Measurements from ENCODE around the gene PHLDB3. TPM values are rescaled to one million over a fixed set of nuclear protein-coding genes. Genes with fewer than 3 reads are reported as not detected.

Gene PHLDB3
- total and polyA plus RNA-seq, 2 experiments from 2014 or later, result 22.2 to 23.4 TPM

- H3K4me3 ChIP-seq, result no peak overlapping the region
- TF ChIP-seq CTCF (IDR thresholded peaks at IDR 0.05; ENCODE audit: poor library complexity) (no peak), EZH2 (IDR thresholded peaks at IDR 0.05; ENCODE audit: borderline replicate concordance) (no peak), EZH2phosphoT487 (IDR thresholded peaks at IDR 0.05; ENCODE audit: low read depth, severe bottlenecking, unreplicated experiment) (no peak)
- H3K9me2 ChIP-seq (replicated peaks; ENCODE audit: insufficient read depth), result no peaks in the 10 kb centered on the region
- no peaks in the 10 kb centered on the region for H3K4me1 ChIP-seq (ENCODE audit: insufficient read depth)
- H3K79me2 ChIP-seq, result no peaks in the 10 kb centered on the region
- no peaks in the 10 kb centered on the region for H4K20me1 ChIP-seq (ENCODE audit: insufficient read depth, poor library complexity, severe bottlenecking)
- no peak overlapping the region for H3K4me2 ChIP-seq
- DNase-seq (ENCODE audit: low spot score), result no peak
- H2AFZ ChIP-seq, result no peak overlapping the region
- no peaks in the 10 kb centered on the region for H3K27me3 ChIP-seq
- no peaks in the 10 kb centered on the region for H3K9me3 ChIP-seq (ENCODE audit: low read depth)
- 69% methylated on average over 16 of the region's 16 CpGs for WGBS (ENCODE audit: low lambda C conversion rate, missing lambda C conversion rate)
- H3K27ac ChIP-seq, result no peak overlapping the region
- no peaks in the 10 kb centered on the region for H3K36me3 ChIP-seq (replicated peaks; ENCODE audit: insufficient read depth, low read depth)
Observed at GRCh38 chr19:43460362-43461016, 44.1 kb downstream of the PHLDB3 start.

GRCh38 chr19:43457809-43458208, 46.7 kb downstream of the PHLDB3 start:
- WGBS (ENCODE audit: low lambda C conversion rate, missing lambda C conversion rate), result 88% methylated on average over 4 of the region's 4 CpGs
- no peak for DNase-seq (ENCODE audit: low spot score)
- no peak for TF ChIP-seq EZH2phosphoT487 (IDR thresholded peaks at IDR 0.05; ENCODE audit: low read depth, severe bottlenecking, unreplicated experiment)
- TF ChIP-seq EZH2 (IDR thresholded peaks at IDR 0.05; ENCODE audit: borderline replicate concordance), result no peak
- no peak for TF ChIP-seq CTCF (IDR thresholded peaks at IDR 0.05; ENCODE audit: poor library complexity)

GRCh38 chr19:43455321-43456113, 49.0 kb downstream of the PHLDB3 start:
- Histone ChIP-seq H3K4me1 (ENCODE audit: insufficient read depth) (no peaks in the 10 kb centered on the region), H3K36me3 (replicated peaks; ENCODE audit: insufficient read depth, low read depth) (no peaks in the 10 kb centered on the region), H3K79me2 (no peaks in the 10 kb centered on the region), H3K9me2 (replicated peaks; ENCODE audit: insufficient read depth) (no peaks in the 10 kb centered on the region), H4K20me1 (ENCODE audit: insufficient read depth, poor library complexity, severe bottlenecking) (no peaks in the 10 kb centered on the region), H3K9me3 (ENCODE audit: low read depth) (no peaks in the 10 kb centered on the region), H3K4me2 (peak overlapping the region; percentile 14), H2AFZ (no peak overlapping the region), H3K4me3 (no peak overlapping the region), H3K27ac (no peak overlapping the region), H3K27me3 (no peaks in the 10 kb centered on the region)
- no peak for DNase-seq (ENCODE audit: low spot score)
- TF ChIP-seq CTCF (IDR thresholded peaks at IDR 0.05; ENCODE audit: poor library complexity), result no peak
- 55% methylated on average over 10 of the region's 10 CpGs for WGBS (ENCODE audit: low lambda C conversion rate, missing lambda C conversion rate)

More at GRCh38 chr19:43457809-43458208, 46.7 kb downstream of the PHLDB3 start:
- H4K20me1 ChIP-seq (ENCODE audit: insufficient read depth, poor library complexity, severe bottlenecking), result no peaks in the 10 kb centered on the region
- no peak overlapping the region for H2AFZ ChIP-seq
- H3K9me3 ChIP-seq (ENCODE audit: low read depth), result no peaks in the 10 kb centered on the region
- H3K4me3 ChIP-seq, result no peak overlapping the region
- no peaks in the 10 kb centered on the region for H3K27me3 ChIP-seq
- H3K79me2 ChIP-seq, result no peaks in the 10 kb centered on the region
- no peaks in the 10 kb centered on the region for H3K9me2 ChIP-seq (replicated peaks; ENCODE audit: insufficient read depth)
- H3K4me1 ChIP-seq (ENCODE audit: insufficient read depth), result no peaks in the 10 kb centered on the region
- H3K27ac ChIP-seq, result no peak overlapping the region
- H3K4me2 ChIP-seq, result no peak overlapping the region
- H3K36me3 ChIP-seq (replicated peaks; ENCODE audit: insufficient read depth, low read depth), result no peaks in the 10 kb centered on the region

All from hepatocyte (in vitro differentiated cells).